ENCODE results near the gene CCDC32.

CCDC32 gene

DNA sequence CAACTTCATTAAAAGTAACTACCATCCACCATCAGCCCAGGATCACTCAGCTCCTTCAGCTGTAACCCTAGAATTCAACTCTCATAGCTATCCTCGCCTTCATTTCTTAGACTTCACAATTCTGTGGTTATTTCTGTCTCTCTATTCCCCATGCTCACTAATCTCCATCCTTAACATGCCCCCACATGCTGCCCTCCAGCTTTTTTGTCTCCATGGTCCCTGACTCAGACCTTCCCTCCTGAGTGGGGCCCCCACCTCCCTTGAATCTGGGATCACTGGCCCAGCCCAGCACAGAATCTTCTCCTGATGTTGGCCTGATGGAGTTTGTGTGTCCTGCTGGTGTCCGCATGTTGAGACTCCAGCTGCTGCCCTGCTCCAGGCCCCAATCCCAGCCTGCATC is 52.4 kb downstream of the CCDC32 start:
- DNase-seq (ENCODE audit: low read depth in 2 of 2) = no peak

DNA sequence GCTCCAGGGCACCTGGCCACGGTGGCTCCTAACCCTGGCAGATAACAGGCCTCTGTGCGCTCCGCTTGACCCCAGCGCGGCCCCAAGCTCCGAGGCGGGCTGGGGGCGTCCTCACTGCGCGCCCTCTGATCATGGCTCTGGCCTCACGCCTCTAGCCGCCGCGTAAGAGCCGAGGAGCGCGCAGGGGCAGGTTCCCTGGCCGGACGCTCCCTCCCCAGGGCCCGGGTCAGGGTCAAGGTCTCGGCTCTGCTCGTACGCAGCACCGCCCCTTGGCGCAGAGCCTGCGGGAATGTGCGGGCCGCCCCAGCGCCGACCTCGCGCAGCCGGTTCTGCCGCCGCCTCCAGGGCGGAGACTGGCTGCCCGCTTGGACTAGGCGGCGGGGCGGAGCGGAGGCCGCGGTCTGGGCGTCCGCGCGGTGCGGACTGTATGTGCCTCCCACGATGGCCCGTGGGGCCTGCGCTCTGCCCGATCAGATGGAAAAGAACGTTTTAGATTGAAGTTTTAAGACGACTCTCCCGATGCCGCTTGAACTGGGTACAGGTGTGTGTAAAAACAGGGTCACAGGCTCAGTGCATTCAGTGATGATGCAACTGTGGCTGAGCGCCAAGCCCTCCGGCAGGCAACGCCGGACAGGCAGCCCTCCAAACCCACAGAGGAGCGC is 53.2 kb downstream of the CCDC32 start:
- DNase-seq (ENCODE audit: low read depth in 2 of 2) = no peak

DNA sequence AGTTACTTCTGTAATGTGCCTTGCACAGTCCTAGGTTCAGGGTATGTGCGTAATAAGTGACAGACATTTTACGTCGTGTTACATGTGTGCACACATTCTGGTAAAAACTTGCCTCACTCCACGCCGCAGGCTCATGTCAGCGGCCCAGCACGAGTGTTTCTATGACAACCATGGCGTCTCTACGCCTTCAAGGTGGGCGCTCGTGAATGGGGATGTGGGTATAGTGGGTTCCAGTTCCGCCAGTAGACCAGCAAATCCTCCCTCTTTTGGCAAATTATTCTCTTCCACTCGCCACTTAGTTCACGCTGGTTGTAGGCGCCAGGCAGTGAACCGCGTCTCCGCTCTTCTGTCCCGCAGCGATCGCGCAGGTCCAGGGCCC is 53.8 kb downstream of the CCDC32 start:
- DNase-seq (ENCODE audit: low read depth in 2 of 2) = no peak

DNA sequence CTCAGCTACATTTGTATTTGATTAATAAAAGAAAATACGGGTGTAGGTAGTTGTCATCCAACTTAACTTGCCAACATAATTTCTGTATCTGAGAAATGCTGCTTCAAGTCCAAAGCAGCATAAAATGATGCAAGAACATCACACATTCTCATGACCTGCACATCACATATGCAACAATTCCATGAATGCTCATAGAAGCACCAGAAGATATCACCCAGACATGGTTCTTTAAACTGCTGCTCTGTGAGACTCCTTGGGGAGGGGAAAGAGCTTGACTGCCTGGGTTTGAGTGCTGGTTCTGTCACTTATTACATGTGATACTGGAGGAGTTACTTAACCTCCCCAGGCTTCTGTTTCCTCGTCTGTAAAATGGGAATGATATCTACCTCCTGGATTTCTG is 54.6 kb downstream of the CCDC32 start:
- DNase-seq (ENCODE audit: low read depth in 2 of 2) = no peak

DNA sequence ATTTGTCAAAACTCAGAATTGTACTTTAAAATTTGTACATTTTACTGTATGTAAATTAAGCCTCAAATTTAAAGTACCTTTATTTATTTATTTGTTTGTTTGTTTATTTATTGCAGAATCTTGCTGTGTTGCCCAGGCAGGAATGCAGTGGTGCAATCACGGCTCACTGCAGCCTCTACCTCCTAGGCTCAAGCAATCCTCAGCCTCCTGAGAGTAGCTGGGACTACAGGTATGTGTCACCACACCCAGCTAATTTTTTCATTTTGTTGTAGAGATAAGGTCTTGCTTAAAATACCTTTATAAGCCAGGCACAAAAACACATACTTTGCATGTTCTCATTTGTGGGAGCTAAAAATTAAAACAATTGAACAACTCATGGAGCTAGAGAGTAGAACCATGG is 56.6 kb downstream of the CCDC32 start:
- DNase-seq (ENCODE audit: low read depth in 2 of 2) = no peak

DNA sequence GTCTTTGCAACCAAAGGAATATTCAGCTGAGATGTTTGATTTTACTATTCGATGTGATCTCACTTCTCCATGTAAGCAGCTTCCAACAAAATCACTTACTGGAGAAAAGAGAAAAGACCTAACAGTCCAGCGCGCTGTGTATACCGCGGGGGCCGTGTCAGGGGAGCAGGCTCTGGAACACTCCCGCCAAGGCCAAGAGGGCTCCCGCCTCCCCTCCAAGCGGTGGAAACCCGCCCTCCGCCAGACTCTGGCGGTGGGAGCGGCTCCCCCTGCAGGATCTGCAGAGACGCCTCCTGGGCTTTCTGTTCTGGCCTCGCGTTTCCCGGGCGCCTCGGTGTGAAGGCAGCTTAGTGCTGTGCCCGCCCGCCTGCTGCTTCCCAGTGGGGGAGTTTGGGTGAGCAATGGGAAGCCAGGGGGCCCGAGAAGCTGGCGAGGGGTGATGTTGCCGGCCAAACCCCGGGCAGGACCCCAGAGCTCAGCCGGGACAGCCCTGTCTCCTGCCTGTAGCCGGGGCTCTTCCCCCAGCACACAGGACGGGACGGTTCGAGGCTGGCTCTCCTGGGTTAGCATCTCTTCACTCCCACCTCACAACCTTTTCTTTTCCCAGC is 57.8 kb downstream of the CCDC32 start:
- peak; percentile 46 to 47 for DNase-seq (ENCODE audit: low read depth in 2 of 2)
